HG03139 (cell line): ENCODE results near the gene SPG7.

Experiments used
- ATAC-seq: cut with Tn5 transposase; IDR thresholded peaks from one replicate; pipeline ENCODE4 v1.9.1; 2021; ENCODE audit not compliant: unreplicated experiment

The SPG7 gene

GRCh38 chr16:89545831-89546574 is 37.8 kb downstream of the SPG7 start:
- no peak for ATAC-seq

GRCh38 chr16:89546781-89547180 is 38.6 kb downstream of the SPG7 start:
- ATAC-seq = no peak

- no peak for ATAC-seq
Measured at GRCh38 chr16:89547291-89547690, 39.1 kb downstream of the SPG7 start.

GRCh38 chr16:89547860-89548259 is 39.7 kb downstream of the SPG7 start:
- no peak for ATAC-seq

- no peak for ATAC-seq
Measured at GRCh38 chr16:89548344-89549006, 40.3 kb downstream of the SPG7 start.

GRCh38 chr16:89549007-89549700 is 41.0 kb downstream of the SPG7 start:
- no peak for ATAC-seq

- no peak for ATAC-seq
Measured at GRCh38 chr16:89550421-89551007, 42.3 kb downstream of the SPG7 start.

- ATAC-seq = no peak
Measured at GRCh38 chr16:89552329-89552728, 44.1 kb downstream of the SPG7 start.

- no peak for ATAC-seq
Measured at GRCh38 chr16:89552913-89553312, 44.7 kb downstream of the SPG7 start.

GRCh38 chr16:89553733-89554132 is 45.5 kb downstream of the SPG7 start:
- no peak for ATAC-seq

GRCh38 chr16:89554343-89554742 is 46.1 kb downstream of the SPG7 start:
- no peak for ATAC-seq

- ATAC-seq = no peak
Measured at GRCh38 chr16:89555265-89555664, 47.1 kb downstream of the SPG7 start.

- ATAC-seq = no peak
Measured at GRCh38 chr16:89555780-89556179, 47.6 kb downstream of the SPG7 start.

- no peak for ATAC-seq
Measured at GRCh38 chr16:89556750-89557689, 48.8 kb downstream of the SPG7 start.

- no peak for ATAC-seq
Measured at GRCh38 chr16:89557690-89558490, 49.7 kb downstream of the SPG7 start.

- ATAC-seq = peak; percentile 78
Measured at GRCh38 chr16:89560378-89561141, 52.4 kb downstream of the SPG7 start, which contains the start of gene RPL13. RPL13 (plus strand) TSS chr16:89560682; CDS start chr16:89560960, 278 bp downstream.

GRCh38 chr16:89561142-89561883 is 53.1 kb downstream of the SPG7 start:
- no peak for ATAC-seq
